T-helper 1 cell treated with Interleukin-12 subunit alpha and Interleukin-12 subunit beta and Interleukin-4 antibody, amounts not matched to agents 30 μg/mL and 1 μg/mL, for 36 hours (primary cell): Measurements from ENCODE around the gene SEMA3D.

ENCODE experiments used
- H3K27ac Mint-ChIP-seq: one replicate; pipeline ENCODE4 v1.8.0; 2021; ENCODE audit warnings: mild to moderate bottlenecking, mixed read lengths
- H3K27me3 Mint-ChIP-seq: one replicate; pipeline ENCODE4 v1.8.0; 2021; ENCODE audit warnings: low read depth, mixed read lengths
- H3K36me3 Mint-ChIP-seq: one replicate; pipeline ENCODE4 v1.8.0; 2021; ENCODE audit warnings: low read depth, mixed read lengths
- H3K4me1 Mint-ChIP-seq: one replicate; pipeline ENCODE4 v1.8.0; 2021; ENCODE audit warnings: low read depth, mixed read lengths
- H3K4me3 Mint-ChIP-seq: one replicate; pipeline ENCODE4 v1.8.0; 2021; ENCODE audit warnings: mild to moderate bottlenecking, moderate library complexity, mixed read lengths
- H3K9me3 Mint-ChIP-seq: one replicate; pipeline ENCODE4 v1.8.0; 2021; ENCODE audit warnings: mixed read lengths

The SEMA3D gene

DNA sequence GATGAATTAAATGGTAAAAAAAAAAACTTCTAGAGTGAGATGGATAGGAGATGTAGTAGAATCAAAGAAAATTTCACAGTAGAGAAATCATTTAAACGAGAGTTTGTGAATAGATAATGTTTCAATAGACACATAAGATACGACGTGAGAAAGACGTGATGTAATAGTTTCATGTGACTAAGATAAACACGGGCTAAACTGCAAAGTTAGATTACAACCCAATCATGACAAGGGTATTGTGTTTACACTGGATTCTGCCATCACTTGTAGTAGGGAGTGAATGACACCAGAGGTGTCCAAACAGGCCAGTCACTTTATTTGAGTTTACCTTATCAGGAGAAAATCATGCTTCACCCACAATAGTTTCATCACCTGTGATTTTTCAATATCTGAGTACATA is 21.6 kb downstream of the SEMA3D start:
- no peaks in the 10 kb centered on the region for H3K4me1 Mint-ChIP-seq
- H3K9me3 Mint-ChIP-seq = no peaks in the 10 kb centered on the region
- H3K4me3 Mint-ChIP-seq = no peak overlapping the region
- H3K27ac Mint-ChIP-seq = no peak overlapping the region
- no peaks in the 10 kb centered on the region for H3K27me3 Mint-ChIP-seq
- H3K36me3 Mint-ChIP-seq = no peaks in the 10 kb centered on the region

DNA sequence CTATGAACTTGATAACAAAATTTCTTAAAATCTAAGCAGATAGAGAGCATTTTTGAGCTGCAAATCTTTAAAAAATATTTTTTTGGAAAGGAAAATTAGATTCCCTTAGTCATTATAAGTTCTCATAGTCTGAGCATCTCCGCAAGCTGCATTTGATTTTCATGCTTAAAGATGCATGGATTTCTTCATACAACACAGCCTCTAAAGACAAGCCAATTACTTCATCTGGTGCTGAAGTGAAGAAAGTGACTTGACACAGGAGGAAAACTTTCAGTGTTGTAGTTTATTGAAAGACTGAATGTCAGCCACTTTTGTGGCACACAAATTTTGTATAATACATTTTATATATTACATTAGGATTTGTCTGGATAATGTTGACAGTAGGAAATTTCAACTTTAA is 22.5 kb downstream of the SEMA3D start:
- Mint-ChIP-seq H3K4me3 (no peak overlapping the region), H3K9me3 (peaks cover 3% of the 10 kb centered on the region), H3K27me3 (no peaks in the 10 kb centered on the region), H3K4me1 (no peaks in the 10 kb centered on the region), H3K36me3 (no peaks in the 10 kb centered on the region), H3K27ac (no peak overlapping the region)

- H3K27ac Mint-ChIP-seq = no peak overlapping the region
- no peaks in the 10 kb centered on the region for H3K4me1 Mint-ChIP-seq
Measured at GRCh38 chr7:85162721-85163120, 24.1 kb downstream of the SEMA3D start.

DNA sequence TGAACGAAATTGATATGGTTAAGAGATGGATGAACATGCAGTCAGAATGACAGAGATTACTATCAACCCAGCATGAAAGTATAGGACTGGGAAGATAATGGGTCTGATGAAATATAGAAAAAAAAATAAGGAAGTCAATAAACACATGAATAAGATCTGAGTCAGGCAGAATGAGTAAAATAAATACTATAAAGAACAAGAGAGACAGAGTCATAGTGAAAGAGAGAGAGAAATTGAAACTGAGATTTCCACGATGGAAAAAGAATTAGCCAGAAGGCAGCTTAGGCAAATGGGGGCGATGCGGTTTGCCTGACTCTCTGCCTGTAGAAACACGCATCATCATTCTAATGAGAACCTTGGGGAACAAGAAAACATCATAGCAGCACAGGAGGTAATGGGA is 26.6 kb downstream of the SEMA3D start:
- peaks cover 17% of the 10 kb centered on the region for H3K9me3 Mint-ChIP-seq
- no peaks in the 10 kb centered on the region for H3K4me1 Mint-ChIP-seq
- H3K27ac Mint-ChIP-seq = no peak overlapping the region
- H3K4me3 Mint-ChIP-seq = no peak overlapping the region
- H3K36me3 Mint-ChIP-seq = no peaks in the 10 kb centered on the region
- no peaks in the 10 kb centered on the region for H3K27me3 Mint-ChIP-seq

More at GRCh38 chr7:85162721-85163120, 24.1 kb downstream of the SEMA3D start:
- no peaks in the 10 kb centered on the region for H3K36me3 Mint-ChIP-seq
- H3K4me3 Mint-ChIP-seq = no peak overlapping the region
- H3K9me3 Mint-ChIP-seq = peaks cover 17% of the 10 kb centered on the region
- no peaks in the 10 kb centered on the region for H3K27me3 Mint-ChIP-seq

GRCh38 chr7:85159003-85159402 is 27.9 kb downstream of the SEMA3D start:
- H3K4me3 Mint-ChIP-seq = no peak overlapping the region
- no peaks in the 10 kb centered on the region for H3K36me3 Mint-ChIP-seq
- H3K27ac Mint-ChIP-seq = no peak overlapping the region
- H3K27me3 Mint-ChIP-seq = no peaks in the 10 kb centered on the region
- peaks cover 17% of the 10 kb centered on the region for H3K9me3 Mint-ChIP-seq
- H3K4me1 Mint-ChIP-seq = no peaks in the 10 kb centered on the region

DNA sequence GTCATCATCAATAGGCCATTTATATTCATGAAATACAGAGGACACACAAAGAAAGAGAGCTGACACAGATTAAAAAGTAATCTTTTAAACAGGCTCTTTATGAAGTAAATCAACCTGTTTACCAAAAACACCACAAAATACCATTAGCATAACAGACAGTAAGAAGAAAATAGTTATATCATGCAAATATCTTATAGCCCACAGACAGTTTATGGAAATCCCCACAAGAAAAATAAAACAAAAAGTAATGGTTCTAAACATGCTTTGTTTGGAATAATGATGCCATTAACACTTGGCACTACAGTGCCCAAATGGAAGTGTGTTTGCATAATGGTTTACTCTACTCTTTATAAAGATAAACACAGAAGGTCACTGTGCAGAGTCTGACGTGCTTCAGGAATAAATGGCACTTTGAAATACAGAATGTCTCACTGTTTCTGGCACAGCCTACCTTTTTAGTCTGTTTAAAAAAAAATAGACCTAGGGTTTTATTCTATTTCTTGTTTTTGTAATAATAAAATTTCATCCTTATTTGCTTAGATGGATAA is 30.1 kb downstream of the SEMA3D start:
- Mint-ChIP-seq H3K4me1 (no peaks in the 10 kb centered on the region), H3K4me3 (no peak overlapping the region), H3K27ac (no peak overlapping the region), H3K36me3 (no peaks in the 10 kb centered on the region), H3K27me3 (no peaks in the 10 kb centered on the region), H3K9me3 (peaks cover 17% of the 10 kb centered on the region)

- Mint-ChIP-seq H3K27ac (no peak overlapping the region), H3K27me3 (no peaks in the 10 kb centered on the region), H3K4me1 (no peaks in the 10 kb centered on the region), H3K4me3 (no peak overlapping the region), H3K9me3 (peaks cover 14% of the 10 kb centered on the region), H3K36me3 (no peaks in the 10 kb centered on the region)
Measured at GRCh38 chr7:85154282-85154937, 32.4 kb downstream of the SEMA3D start.

DNA sequence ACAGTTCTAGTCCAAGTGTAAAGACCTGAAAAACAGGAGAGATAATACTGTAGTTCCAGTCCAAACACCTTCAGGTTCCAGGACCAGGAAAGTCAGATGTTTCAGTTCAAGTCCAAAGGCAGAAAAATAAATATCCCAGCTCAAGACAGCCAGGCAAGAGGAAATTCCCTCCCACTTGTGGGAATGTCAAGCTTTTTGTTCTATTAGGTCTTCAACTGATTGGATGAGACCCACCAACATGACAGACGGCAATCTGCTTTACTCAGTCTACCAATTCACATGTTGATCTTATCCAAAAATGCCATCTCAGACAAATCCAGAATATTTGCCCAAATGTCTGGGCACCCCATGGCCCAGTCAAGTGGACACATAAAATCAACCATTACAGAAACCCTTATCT is 33.1 kb downstream of the SEMA3D start:
- Mint-ChIP-seq H3K27ac (no peak overlapping the region), H3K36me3 (no peaks in the 10 kb centered on the region), H3K4me1 (no peaks in the 10 kb centered on the region), H3K4me3 (no peak overlapping the region), H3K27me3 (no peaks in the 10 kb centered on the region), H3K9me3 (peaks cover 8% of the 10 kb centered on the region)

DNA sequence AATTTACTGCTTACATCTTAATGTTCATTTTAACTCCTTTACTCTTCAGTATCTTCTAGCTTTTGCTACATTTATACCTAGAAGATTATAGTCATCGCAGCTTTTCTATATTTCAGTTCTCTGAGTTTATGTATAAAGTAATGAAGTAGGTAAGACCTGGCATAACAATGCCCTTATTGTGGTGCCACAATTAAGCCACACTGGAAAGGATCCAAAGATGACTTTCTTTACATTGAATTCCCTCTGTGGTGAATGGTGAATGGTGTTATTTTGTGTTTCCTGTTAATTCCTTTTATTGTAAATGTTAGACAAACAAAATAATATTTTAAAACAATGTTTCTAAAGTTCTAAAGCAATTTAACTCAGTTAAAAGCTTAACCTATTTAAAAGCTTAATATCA is 36.2 kb downstream of the SEMA3D start:
- no peaks in the 10 kb centered on the region for H3K27me3 Mint-ChIP-seq
- no peak overlapping the region for H3K27ac Mint-ChIP-seq
- no peaks in the 10 kb centered on the region for H3K36me3 Mint-ChIP-seq
- H3K4me1 Mint-ChIP-seq = no peaks in the 10 kb centered on the region
- no peak overlapping the region for H3K4me3 Mint-ChIP-seq
- H3K9me3 Mint-ChIP-seq = no peaks in the 10 kb centered on the region

DNA sequence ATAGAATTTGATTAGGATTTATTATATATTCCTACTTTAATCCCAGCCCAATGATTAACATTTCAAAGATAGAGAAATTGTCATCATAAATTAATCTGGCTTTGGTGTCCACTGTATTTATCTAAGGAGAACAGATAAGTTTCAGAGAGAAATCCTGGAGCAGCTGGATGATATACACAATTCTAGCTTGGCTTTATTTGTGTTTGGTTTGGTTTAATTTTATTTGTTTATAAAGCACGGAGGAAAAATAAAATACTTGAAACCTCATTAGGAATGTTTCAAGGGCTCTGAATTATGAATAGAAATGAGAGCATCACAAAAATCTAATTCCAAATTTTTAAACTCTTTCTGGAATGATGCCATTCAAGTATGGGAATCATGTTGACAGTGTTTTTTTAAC is 42.1 kb downstream of the SEMA3D start:
- no peak overlapping the region for H3K27ac Mint-ChIP-seq
- H3K36me3 Mint-ChIP-seq = no peaks in the 10 kb centered on the region
- no peak overlapping the region for H3K4me3 Mint-ChIP-seq

DNA sequence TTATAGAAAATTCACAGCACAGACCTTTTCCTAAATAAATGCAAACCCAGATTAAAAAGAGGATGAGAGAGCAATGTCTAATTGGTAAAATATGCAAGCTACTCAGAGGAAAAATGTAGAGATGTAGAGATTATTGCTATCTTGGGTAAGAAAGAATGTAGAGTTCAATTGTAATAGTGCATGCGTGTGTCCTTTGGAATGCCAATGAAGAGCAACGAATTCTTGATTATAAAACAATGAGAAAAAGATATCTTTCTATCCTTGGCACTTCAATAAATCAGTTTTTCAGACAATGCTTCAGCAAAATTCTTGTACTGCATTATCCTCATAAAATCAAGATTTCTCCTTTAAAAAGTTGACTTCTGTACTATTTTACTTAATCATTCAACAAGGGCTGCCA is 50.9 kb downstream of the SEMA3D start:
- no peaks in the 10 kb centered on the region for H3K27me3 Mint-ChIP-seq
- no peaks in the 10 kb centered on the region for H3K4me1 Mint-ChIP-seq
- H3K36me3 Mint-ChIP-seq = no peaks in the 10 kb centered on the region
- H3K9me3 Mint-ChIP-seq = no peaks in the 10 kb centered on the region
- no peak overlapping the region for H3K27ac Mint-ChIP-seq
- no peak overlapping the region for H3K4me3 Mint-ChIP-seq

More for the DNA sequence above, 42.1 kb downstream of the SEMA3D start:
- Mint-ChIP-seq H3K4me1 (no peaks in the 10 kb centered on the region), H3K9me3 (no peaks in the 10 kb centered on the region), H3K27me3 (no peaks in the 10 kb centered on the region)

GRCh38 chr7:85133560-85133959 is 53.3 kb downstream of the SEMA3D start:
- no peaks in the 10 kb centered on the region for H3K9me3 Mint-ChIP-seq
- H3K27me3 Mint-ChIP-seq = no peaks in the 10 kb centered on the region
- H3K4me1 Mint-ChIP-seq = no peaks in the 10 kb centered on the region
- H3K27ac Mint-ChIP-seq = no peak overlapping the region
- no peak overlapping the region for H3K4me3 Mint-ChIP-seq
- no peaks in the 10 kb centered on the region for H3K36me3 Mint-ChIP-seq

- Mint-ChIP-seq H3K36me3 (no peaks in the 10 kb centered on the region), H3K27ac (no peak overlapping the region), H3K4me3 (no peak overlapping the region), H3K4me1 (no peaks in the 10 kb centered on the region), H3K9me3 (no peaks in the 10 kb centered on the region), H3K27me3 (no peaks in the 10 kb centered on the region)
Measured at GRCh38 chr7:85133006-85133405, 53.9 kb downstream of the SEMA3D start.

DNA sequence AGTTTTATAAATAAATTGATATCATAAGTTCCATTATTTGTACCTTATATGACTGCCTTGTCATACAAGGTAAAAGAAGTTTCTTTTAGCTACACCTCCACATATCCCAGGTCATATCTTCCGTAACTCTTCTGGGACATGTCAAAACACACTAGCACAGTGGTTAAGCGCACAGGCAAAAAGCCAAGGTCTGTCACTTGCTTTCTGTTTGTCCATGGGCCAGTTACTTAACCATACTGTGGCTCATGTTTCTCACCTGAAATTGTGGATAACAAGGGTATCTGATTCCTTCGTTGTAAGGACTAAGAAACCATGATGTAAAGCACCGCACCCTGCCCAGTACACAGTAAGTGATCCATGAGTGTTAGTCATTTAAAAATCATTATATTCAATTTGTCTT is 56.2 kb downstream of the SEMA3D start:
- H3K4me1 Mint-ChIP-seq = no peaks in the 10 kb centered on the region
- H3K4me3 Mint-ChIP-seq = no peak overlapping the region
- no peaks in the 10 kb centered on the region for H3K27me3 Mint-ChIP-seq
- no peaks in the 10 kb centered on the region for H3K36me3 Mint-ChIP-seq
- no peaks in the 10 kb centered on the region for H3K9me3 Mint-ChIP-seq
- no peak overlapping the region for H3K27ac Mint-ChIP-seq

GRCh38 chr7:85126383-85126782 is 60.5 kb downstream of the SEMA3D start:
- no peaks in the 10 kb centered on the region for H3K27me3 Mint-ChIP-seq

More at GRCh38 chr7:85126383-85126782, 60.5 kb downstream of the SEMA3D start:
- H3K9me3 Mint-ChIP-seq = no peaks in the 10 kb centered on the region
- no peak overlapping the region for H3K4me3 Mint-ChIP-seq
- H3K4me1 Mint-ChIP-seq = no peaks in the 10 kb centered on the region
- H3K27ac Mint-ChIP-seq = no peak overlapping the region
- H3K36me3 Mint-ChIP-seq = no peaks in the 10 kb centered on the region
